Psoas muscle (tissue), 8 donors: ENCODE results near the gene RNF25. TPM values are rescaled to one million over a fixed set of nuclear protein-coding genes. Genes with fewer than 3 reads are reported as not detected.

Source experiments
- ATAC-seq, 4 donors: fragments of 200-7000 bp; cut with Tn5 transposase; one replicate each; pipeline ENCODE4 v1.9.1; 2020; ENCODE audit warnings: moderate library complexity in 3 of 4, mild to moderate bottlenecking in 2 of 4
- DNase-seq, 2 donors: peaks; one replicate each; pipeline ENCODE4 v3.0.0-alpha.2; 2020
- H3K27ac ChIP-seq: fragments of 200-600 bp; one replicate; pipeline ENCODE4 v1.8.0; 2022
- H3K27me3 ChIP-seq, 3 donors: fragments of 200-600 bp in 1 of 3; one replicate each; pipeline versions ENCODE4 v1.6.1 to v1.8.0; 2013 to 2022; ENCODE audit warnings: low read length in 2 of 3, mild to moderate bottlenecking in 2 of 3, moderate library complexity in 1 of 3; ENCODE audit not compliant: insufficient read depth in 3 of 3
- H3K36me3 ChIP-seq, 2 donors: fragments of 200-600 bp in 1 of 2; one replicate each; pipeline versions ENCODE4 v1.6.1 to v1.8.0; 2013 to 2022; ENCODE audit warnings: low read depth in 1 of 2, mild to moderate bottlenecking in 1 of 2, moderate library complexity in 1 of 2; ENCODE audit not compliant: insufficient read depth in 1 of 2
- H3K4me1 ChIP-seq: fragments of 200-600 bp; one replicate; pipeline ENCODE4 v1.8.0; 2022
- H3K4me3 ChIP-seq: fragments of 200-600 bp; one replicate; pipeline ENCODE4 v1.8.0; 2022; ENCODE audit warnings: mild to moderate bottlenecking
- H3K9me3 ChIP-seq: fragments of 200-600 bp; one replicate; pipeline ENCODE4 v1.8.0; 2022
- CTCF ChIP-seq: fragments of 200-600 bp; IDR thresholded peaks from one replicate; pipeline ENCODE4 v1.8.0; 2022; ENCODE audit warnings: antibody characterized with exemption
- WGBS, 3 donors: extraction: QIAGEN DNeasy Blood & Tissue Kit; methylation state at CpG; one replicate each; pipeline versions ENCODE4 v1.1.6 to v1.1.7; 2013; 5-methylcytosine and 5-hydroxymethylcytosine counted together
- intact Hi-C, 2 donors: fragments of 100-400 bp; cut with DNase I; formaldehyde crosslinking; loops; one replicate each; pipeline versions ENCODE4 v1.11.0 to v1.14.2; 2022
- long read RNA-seq, 2 donors: library from polyadenylated mRNA; unstranded; transcript quantifications; one replicate each; pipeline ENCODE4 v2.0.0, GENCODE V29; 2021
- polyA plus RNA-seq, 3 donors: library from polyadenylated mRNA; stranded (reverse); fragments of 200-250 nt; gene quantifications; one replicate each; pipeline ENCODE4 v1.2.3, GENCODE V29; 2013
- total RNA-seq, 4 donors: library from RNA; stranded (reverse); fragmentation: NEBNext Ultra II Directional in 2 of 4; extraction: Animal tissue kit (Norgen Biotek cat#: 25700) in 2 of 4; gene quantifications; one replicate each; pipeline versions ENCODE4 v1.2.1 to v1.2.4, GENCODE V29; 2021 to 2023
- donor health status: healthy with polysubstance abuse.
- donor health status: DM: no; HTN: no; CAD: no; lungs with moderate emphysema.
- donor health status: Bipolar disorder and iron deficiency.
- donor health status: healthy.
- donor health status: DM: yes; HTN: yes; CAD: no.
- donor health status: DM: no; HTN: no; CAD: no.
- donor health status: DM: no; HTN: no; CAD: no.
- donor health status: DM: yes; HTN: yes; CAD: no.

Gene RNF25
- total RNA-seq: 10 to 100 TPM; 14.5 to 30.3 (median 20.6) TPM
- 10 to 100 TPM; 22.6 to 32.0 (median 26.3) TPM for polyA plus RNA-seq
- long read RNA-seq, donor 1, transcript RNF25-201 (10 exons, 1,914 nt): major isoform, 5 of 9 reads
- long read RNA-seq, donor 1, partial matches to known transcripts: 1 of 9 reads
- long read RNA-seq, donor 1, other reads (novel, unspliced or antisense): 1 of 9 reads
- long read RNA-seq, donor 2, transcript RNF25-201 (10 exons, 1,914 nt): major isoform, 33 of 41 reads
- long read RNA-seq, donor 2, partial matches to known transcripts: 0 of 41 reads
- long read RNA-seq, donor 2, other reads (novel, unspliced or antisense): 4 of 41 reads

DNA sequence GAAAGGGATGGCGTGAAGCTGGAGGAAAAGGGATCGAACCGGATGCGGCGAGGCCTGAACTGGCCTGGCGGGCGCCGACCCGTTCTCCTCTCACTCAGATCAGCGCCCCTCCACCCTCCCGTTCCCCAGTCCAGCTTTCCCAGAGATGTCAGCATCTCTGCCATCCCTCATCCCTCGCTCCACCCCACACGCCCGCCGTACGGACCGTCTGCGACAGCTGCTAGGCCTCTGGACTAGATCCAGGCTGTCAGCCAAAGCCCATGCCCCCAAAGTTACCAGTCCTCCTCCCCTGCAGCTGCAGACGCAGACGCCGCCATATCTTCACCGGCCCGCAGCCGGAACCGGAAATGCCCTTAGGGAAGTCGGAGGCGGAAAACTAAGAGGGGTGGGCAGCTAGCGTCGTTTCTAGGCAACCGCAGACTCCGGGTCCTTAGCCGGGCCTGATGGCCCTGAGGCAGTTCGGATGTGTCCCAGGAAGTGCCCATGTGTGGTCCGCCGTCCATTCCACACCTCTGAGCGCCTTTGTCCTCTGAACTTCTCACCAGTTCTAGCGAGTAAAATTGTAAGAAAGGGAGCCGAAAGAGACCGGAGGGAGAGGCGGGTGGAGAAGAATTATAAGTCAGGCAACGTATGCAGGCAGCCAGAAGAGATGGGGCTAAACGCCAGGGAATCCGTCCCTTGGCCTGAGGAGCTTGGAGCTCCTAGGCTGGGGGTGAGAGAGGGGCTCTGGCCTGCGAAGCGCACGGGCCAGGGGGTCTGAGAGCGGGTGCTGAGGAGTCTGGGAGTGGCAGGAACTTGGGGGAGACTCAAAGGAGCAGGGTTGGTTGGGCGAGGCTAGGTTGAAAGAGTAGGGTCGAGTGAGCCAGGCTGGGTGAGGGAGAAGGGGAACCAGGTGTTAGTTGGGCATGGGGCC lies at the start of gene RNF25, which contains the start of gene STK36:
TSS of gene RNF25 (minus strand) at position 349 of the 913 bp plus-strand sequence. CDS start at position 317, 32 bp downstream.
TSS of gene STK36 (plus strand) at position 433 of the 913 bp plus-strand sequence. CDS start 744 bp downstream, outside the sequence.
- H3K9me3 ChIP-seq: no peaks in the 10 kb centered on the region
- no peaks in the 10 kb centered on the region for H3K27me3 ChIP-seq
- H3K27ac ChIP-seq: peak within 1 kb of the TSS; percentile 80
- DNase-seq (peak; percentile 83 to 92), ATAC-seq (peak; percentile 96 to 99 (median 96))
- H3K4me3 ChIP-seq: peak within 1 kb of the TSS; percentile 94
- H3K36me3 ChIP-seq: peaks cover 0 to 44% of the 10 kb centered on the region in 2 donors
- H3K4me1 ChIP-seq: peaks cover 10% of the 10 kb centered on the region
- intact Hi-C loops: no loop called here
- WGBS, 3 donors: 0 to 1% (median 0%) methylated on average over 44 to 49 of the region's 49 CpGs
- TF ChIP-seq CTCF: no peak

GRCh38 chr2:218721488-218721887 lies 49.7 kb upstream of the RNF25 start:
- Histone ChIP-seq H3K27ac (no peak overlapping the region), H3K36me3 (peaks cover 0 to 3% of the 10 kb centered on the region in 2 donors), H3K4me3 (no peak overlapping the region), H3K27me3 (no peaks in the 10 kb centered on the region), H3K4me1 (peaks cover 5% of the 10 kb centered on the region), H3K9me3 (peaks cover 5% of the 10 kb centered on the region)
- TF ChIP-seq CTCF: no peak
- ATAC-seq (peak in 2 of 4 donors; percentile 30 to 56), DNase-seq (no peak)
- intact Hi-C loops: no loop called here

DNA sequence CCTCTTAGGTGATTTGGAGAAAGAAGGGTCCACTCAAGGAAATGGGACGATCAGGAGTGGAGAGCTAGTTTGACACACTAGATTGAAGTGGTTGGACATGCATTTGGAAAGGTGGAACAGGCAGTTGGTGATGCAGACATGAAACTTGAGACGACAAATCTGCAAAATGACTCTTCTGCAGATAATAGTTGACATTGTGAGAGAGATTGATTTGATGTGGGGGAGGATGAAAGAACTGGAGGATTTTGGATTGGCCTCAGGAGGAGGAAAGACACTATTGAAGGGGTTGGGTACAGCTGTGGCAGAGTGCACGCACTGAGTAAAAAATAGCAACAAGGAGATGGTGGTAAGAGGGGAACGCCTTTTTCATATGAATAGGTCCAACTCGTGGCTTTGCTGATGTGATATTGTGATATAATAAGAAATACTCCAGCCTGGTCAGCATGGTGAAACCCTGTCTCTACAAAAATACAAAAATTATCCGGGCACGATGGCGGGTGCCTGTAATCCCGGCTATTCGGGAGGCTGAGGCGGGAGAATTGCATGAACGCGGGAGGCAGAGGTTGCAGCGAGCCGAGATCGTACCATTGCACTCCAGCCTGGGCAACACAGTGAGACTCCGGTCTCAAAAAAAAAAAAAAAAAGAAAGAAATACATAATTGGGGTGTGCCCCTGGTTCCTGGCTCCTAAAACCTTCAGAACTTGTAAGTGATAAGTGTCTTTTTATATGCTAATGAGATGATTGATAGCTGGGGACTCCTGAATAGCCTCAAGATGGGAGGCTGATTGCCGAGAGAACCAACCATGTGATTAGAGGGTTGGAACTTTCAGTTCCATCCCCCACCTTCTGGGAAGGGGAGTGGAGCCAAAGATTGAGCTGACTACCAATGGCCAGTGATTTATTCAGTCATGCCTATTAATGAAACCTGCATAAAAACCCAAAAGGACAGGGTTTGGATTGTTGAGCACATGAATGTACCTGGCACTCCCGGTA lies 48.5 kb upstream of the RNF25 start:
- TF ChIP-seq CTCF: no peak
- no peaks in the 10 kb centered on the region for H3K9me3 ChIP-seq
- no peak overlapping the region for H3K4me3 ChIP-seq
- H3K27me3 ChIP-seq: no peaks in the 10 kb centered on the region
- ATAC-seq (no peak), DNase-seq (no peak)
- no peak overlapping the region for H3K27ac ChIP-seq
- H3K4me1 ChIP-seq: peaks cover 5% of the 10 kb centered on the region
- intact Hi-C loops: no loop called here
- 94 to 96% (median 95%) methylated on average over 18 to 19 of the region's 19 CpGs for WGBS, 3 donors
- H3K36me3 ChIP-seq: peaks cover 0 to 11% of the 10 kb centered on the region in 2 donors

GRCh38 chr2:218719457-218719856 lies 47.7 kb upstream of the RNF25 start:
- TF ChIP-seq CTCF: no peak
- intact Hi-C loops: no loop called here
- Histone ChIP-seq H3K4me1 (peaks cover 5% of the 10 kb centered on the region), H3K36me3 (peaks cover 0 to 11% of the 10 kb centered on the region in 2 donors), H3K27me3 (no peaks in the 10 kb centered on the region), H3K9me3 (no peaks in the 10 kb centered on the region), H3K27ac (no peak overlapping the region), H3K4me3 (no peak overlapping the region)
- WGBS, 3 donors: 71 to 83% (median 78%) methylated on average over 3 of the region's 3 CpGs
- no peak for DNase-seq
- no peak for ATAC-seq
